NCI-H187 treated with DMSO at 0.1 percent for 48 hours (cell line): ENCODE measurements around the gene DNAJC5G.
A peak's percentile ranks its signal among the peaks of the same experiment; 100 is the strongest.
"Not testable (repeated sequence)": the region's sequence is repeated elsewhere in the genome, so short reads cannot be mapped to it uniquely, and the experiment has no call there.

ENCODE experiments used
- DNase-seq: peaks from one replicate; lab custom pipeline; 2025; lab: John Stamatoyannopoulos, UW

The DNAJC5G gene

GRCh38 chr2:27309651-27310050 is 34.4 kb downstream of the DNAJC5G start:
- DNase-seq = no peak

- DNase-seq = no peak
Observed at GRCh38 chr2:27312152-27312551, 36.9 kb downstream of the DNAJC5G start.

- no peak for DNase-seq
Observed at GRCh38 chr2:27313882-27314645, 38.8 kb downstream of the DNAJC5G start.

GRCh38 chr2:27314709-27315108 is 39.5 kb downstream of the DNAJC5G start:
- no peak for DNase-seq

GRCh38 chr2:27315122-27315521 is 39.9 kb downstream of the DNAJC5G start:
- DNase-seq = no peak

- no peak for DNase-seq
Observed at GRCh38 chr2:27316655-27317412, 41.6 kb downstream of the DNAJC5G start.

- not testable (repeated sequence) for DNase-seq
Observed at GRCh38 chr2:27319839-27320238, 44.6 kb downstream of the DNAJC5G start.

- no peak for DNase-seq
Observed at GRCh38 chr2:27320958-27321543, 45.8 kb downstream of the DNAJC5G start.

GRCh38 chr2:27322301-27322765 is 47.1 kb downstream of the DNAJC5G start:
- no peak for DNase-seq

GRCh38 chr2:27322766-27323595 is 47.7 kb downstream of the DNAJC5G start, which contains the start of gene MPV17:
MPV17 (minus strand) TSS chr2:27323097; CDS start chr2:27322517, 580 bp downstream.
- DNase-seq = peak; percentile 82

GRCh38 chr2:27323596-27324285 is 48.5 kb downstream of the DNAJC5G start:
- DNase-seq = no peak

- no peak for DNase-seq
Observed at GRCh38 chr2:27324720-27325119, 49.5 kb downstream of the DNAJC5G start.
